Activated CD8-positive, alpha-beta memory T cell treated with anti-CD3 and anti-CD28 coated beads, Interleukin-2, amount 50 U/mL, for 4 hours (primary cell): ENCODE results near the gene NSUN3.
"Not testable (repeated sequence)": the region's sequence is repeated elsewhere in the genome, so short reads cannot be mapped to it uniquely, and the experiment has no call there.

Experiments used
- DNase-seq: peaks from one replicate; pipeline ENCODE4 v3.0.0-alpha.2; 2020

NSUN3 gene

GRCh38 chr3:94069194-94069813 is 6.4 kb downstream of the NSUN3 start:
- DNase-seq = no peak

GRCh38 chr3:94070341-94070911 is 7.6 kb downstream of the NSUN3 start:
- DNase-seq = no peak

- no peak for DNase-seq
Observed at GRCh38 chr3:94071713-94072284, 8.9 kb downstream of the NSUN3 start.

GRCh38 chr3:94076055-94076454 is 13.2 kb downstream of the NSUN3 start:
- DNase-seq = no peak

- DNase-seq = not testable (repeated sequence)
Observed at GRCh38 chr3:94080552-94080951, 17.7 kb downstream of the NSUN3 start.

- no peak for DNase-seq
Observed at GRCh38 chr3:94081884-94082283, 19.0 kb downstream of the NSUN3 start.

- no peak for DNase-seq
Observed at GRCh38 chr3:94082391-94082937, 19.6 kb downstream of the NSUN3 start.

- DNase-seq = no peak
Observed at GRCh38 chr3:94083261-94083660, 20.4 kb downstream of the NSUN3 start.

GRCh38 chr3:94089126-94089525 is 26.3 kb downstream of the NSUN3 start:
- DNase-seq = no peak

GRCh38 chr3:94092086-94092485 is 29.2 kb downstream of the NSUN3 start:
- DNase-seq = no peak

- no peak for DNase-seq
Observed at GRCh38 chr3:94093151-94093550, 30.3 kb downstream of the NSUN3 start.

GRCh38 chr3:94095111-94095510 is 32.2 kb downstream of the NSUN3 start:
- DNase-seq = no peak

GRCh38 chr3:94098452-94098851 is 35.6 kb downstream of the NSUN3 start:
- no peak for DNase-seq

- DNase-seq = no peak
Observed at GRCh38 chr3:94099311-94099710, 36.5 kb downstream of the NSUN3 start.

GRCh38 chr3:94101860-94102259 is 39.0 kb downstream of the NSUN3 start:
- DNase-seq = no peak

- no peak for DNase-seq
Observed at GRCh38 chr3:94106268-94106667, 43.4 kb downstream of the NSUN3 start.

GRCh38 chr3:94110232-94110631 is 47.4 kb downstream of the NSUN3 start:
- DNase-seq = not testable (repeated sequence)

GRCh38 chr3:94110854-94111253 is 48.0 kb downstream of the NSUN3 start:
- DNase-seq = no peak

- no peak for DNase-seq
Observed at GRCh38 chr3:94114666-94115065, 51.8 kb downstream of the NSUN3 start.

GRCh38 chr3:94115482-94115881 is 52.6 kb downstream of the NSUN3 start:
- no peak for DNase-seq

- no peak for DNase-seq
Observed at GRCh38 chr3:94117729-94118128, 54.9 kb downstream of the NSUN3 start.

GRCh38 chr3:94118390-94118789 is 55.5 kb downstream of the NSUN3 start:
- no peak for DNase-seq

GRCh38 chr3:94121161-94121560 is 58.3 kb downstream of the NSUN3 start:
- no peak for DNase-seq

- no peak for DNase-seq
Observed at GRCh38 chr3:94127115-94127514, 64.3 kb downstream of the NSUN3 start.
